ENCODE results near the gene PLA2G2D. TPM values are rescaled to one million over a fixed set of nuclear protein-coding genes. Genes with fewer than 3 reads are reported as not detected.

Gene PLA2G2D
- total RNA-seq, 1 experiment from 2014 or later = not detected

- H3K56ac ChIP-seq (ENCODE audit: insufficient read length, low read depth, low read length) = no peak overlapping the region
- H3K79me2 ChIP-seq (ENCODE audit: insufficient read depth, low read length) = no peaks in the 10 kb centered on the region
- no peaks in the 10 kb centered on the region for H4K20me1 ChIP-seq (ENCODE audit: control insufficient read depth, insufficient read depth, insufficient read length)
- Mint-ChIP-seq H3K27ac (no peak overlapping the region), H3K9me3 (peaks cover 10 to 15% of the 10 kb centered on the region in 2 experiments), H3K36me3 (ENCODE audit: insufficient read depth in 1 of 3, low read depth in 3 of 3) (peaks cover 0 to 5% (median 3%) of the 10 kb centered on the region in 3 experiments; a peak in 3 of 7 replicates), H3K4me3 (no peak overlapping the region), H3K4me1 (peaks cover 7 to 8% of the 10 kb centered on the region in 2 experiments), H3K27me3 (ENCODE audit: low read depth) (peaks cover 10% of the 10 kb centered on the region)
- no peak overlapping the region for H2BK15ac ChIP-seq (ENCODE audit: low read depth, low read length)
- WGBS (ENCODE audit: extremely low coverage, insufficient read length, low lambda C conversion rate) = no CpG with 5 or more reads among the region's 8 CpGs
- no peak overlapping the region for H2BK5ac ChIP-seq (ENCODE audit: insufficient read length, low read length)
- H2BK20ac ChIP-seq (ENCODE audit: low read depth, low read length, poor library complexity, severe bottlenecking) = no peak overlapping the region
- H3K23ac ChIP-seq (ENCODE audit: insufficient read length, low read depth, low read length) = no peak overlapping the region
- H3T11ph ChIP-seq (ENCODE audit: low read length) = no peak overlapping the region
- no peak overlapping the region for H2BK120ac ChIP-seq (ENCODE audit: low read depth, low read length, poor library complexity, severe bottlenecking)
- no peak for DNase-seq
- H3K9ac ChIP-seq (ENCODE audit: extremely low read depth, insufficient read length, low read length) = no peak overlapping the region
- no peak overlapping the region for H4K5ac ChIP-seq (ENCODE audit: insufficient read length, low read depth, low read length)
- no peaks in the 10 kb centered on the region for H3K23me2 ChIP-seq (ENCODE audit: insufficient read length, low read depth, low read length, poor library complexity, severe bottlenecking)
- no peak overlapping the region for H2BK12ac ChIP-seq (ENCODE audit: insufficient read length, low read depth, low read length)
- no peak overlapping the region for H2AFZ ChIP-seq (ENCODE audit: low read length)
- H4K8ac ChIP-seq (replicated peaks; ENCODE audit: insufficient read length, low read depth, low read length) = no peak overlapping the region
- H3K4ac ChIP-seq (ENCODE audit: low read depth, low read length) = no peak overlapping the region
- no peak overlapping the region for H4K91ac ChIP-seq (ENCODE audit: insufficient read length, low read depth, low read length)
- H3K27ac ChIP-seq (ENCODE audit: insufficient read length, low read depth, low read length) = no peak overlapping the region
- no peaks in the 10 kb centered on the region for H3K9me3 ChIP-seq (ENCODE audit: control insufficient read depth, low read depth, low read length)
- peaks cover 3% of the 10 kb centered on the region; the same call in 1 of the 2 replicates for H3K4me1 ChIP-seq (ENCODE audit: insufficient read depth, low read length)
- H3K79me1 ChIP-seq (ENCODE audit: insufficient read depth, low read depth, low read length, poor library complexity, severe bottlenecking) = no peaks in the 10 kb centered on the region
- no peak overlapping the region for H2AK5ac ChIP-seq (ENCODE audit: insufficient read length, low read length)
- H3K18ac ChIP-seq (ENCODE audit: insufficient read length, low read depth, low read length) = no peak overlapping the region
- H3K27me3 ChIP-seq (ENCODE audit: insufficient read depth, low read length) = no peaks in the 10 kb centered on the region
- no peak overlapping the region for H3K14ac ChIP-seq (ENCODE audit: insufficient read depth, low read length)
- H3K4me2 ChIP-seq (ENCODE audit: insufficient read depth, insufficient read length, low read length) = no peak overlapping the region
- TF ChIP-seq CTCF (conservative IDR thresholded peaks at IDR 0.05) = no peak
These were observed 47.8 kb upstream of the PLA2G2D start for GRCh38 chr1:20167126-20167525.

All from H9 (cell line).